HCT116 (cell line): ENCODE data around the gene TMEM125.

Experiments used
- EZH2phosphoT487 ChIP-seq: fragments of 200-600 bp; IDR thresholded peaks from 2 replicates; pipeline ENCODE4 v1.6.1; 2018; ENCODE audit warnings: antibody characterized with exemption, borderline replicate concordance
- POLR2A ChIP-seq: IDR thresholded peaks from 2 replicates; pipeline ENCODE4 v1.7.0; 2011; ENCODE audit warnings: borderline replicate concordance; ENCODE audit not compliant: insufficient read depth, insufficient read length; ENCODE audit errors: extremely low read depth
- POLR2AphosphoS5 ChIP-seq: IDR thresholded peaks from 2 replicates; pipeline ENCODE4 v1.6.1; 2011; ENCODE audit warnings: mild to moderate bottlenecking, low read depth, low read length, moderate library complexity
- TF ChIP-seq, protein P1 (sequence below), 3 experiments: fragments of 200-600 bp in 1 of 3; sonication (generic) in 1 of 3; IDR thresholded peaks in 2 of 3; conservative IDR thresholded peaks in 1 of 3; 2 replicates each; pipeline ENCODE4 v1.5.1; 2012 to 2017; ENCODE audit warnings: low read depth in 2 of 3, low read length in 2 of 3, antibody characterized with exemption in 1 of 3, borderline replicate concordance in 1 of 3, control low read depth in 1 of 3, mild to moderate bottlenecking in 1 of 3, mixed read lengths in 1 of 3, mixed run types in 1 of 3, moderate library complexity in 1 of 3; ENCODE audit not compliant: insufficient read depth in 1 of 3

GRCh38 chr1:43276673-43277072 is 6.9 kb downstream of the TMEM125 start:
- TF ChIP-seq POLR2AphosphoS5 (no peak), POLR2A (no peak), EZH2phosphoT487 (no peak)
- TF ChIP-seq, protein P1, sequence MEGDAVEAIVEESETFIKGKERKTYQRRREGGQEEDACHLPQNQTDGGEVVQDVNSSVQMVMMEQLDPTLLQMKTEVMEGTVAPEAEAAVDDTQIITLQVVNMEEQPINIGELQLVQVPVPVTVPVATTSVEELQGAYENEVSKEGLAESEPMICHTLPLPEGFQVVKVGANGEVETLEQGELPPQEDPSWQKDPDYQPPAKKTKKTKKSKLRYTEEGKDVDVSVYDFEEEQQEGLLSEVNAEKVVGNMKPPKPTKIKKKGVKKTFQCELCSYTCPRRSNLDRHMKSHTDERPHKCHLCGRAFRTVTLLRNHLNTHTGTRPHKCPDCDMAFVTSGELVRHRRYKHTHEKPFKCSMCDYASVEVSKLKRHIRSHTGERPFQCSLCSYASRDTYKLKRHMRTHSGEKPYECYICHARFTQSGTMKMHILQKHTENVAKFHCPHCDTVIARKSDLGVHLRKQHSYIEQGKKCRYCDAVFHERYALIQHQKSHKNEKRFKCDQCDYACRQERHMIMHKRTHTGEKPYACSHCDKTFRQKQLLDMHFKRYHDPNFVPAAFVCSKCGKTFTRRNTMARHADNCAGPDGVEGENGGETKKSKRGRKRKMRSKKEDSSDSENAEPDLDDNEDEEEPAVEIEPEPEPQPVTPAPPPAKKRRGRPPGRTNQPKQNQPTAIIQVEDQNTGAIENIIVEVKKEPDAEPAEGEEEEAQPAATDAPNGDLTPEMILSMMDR (IDR thresholded peaks at IDR 0.05 in 2 of 3, conservative IDR thresholded peaks at IDR 0.05 in 1 of 3; ENCODE audit: borderline replicate concordance in 1 of 3, insufficient read depth in 1 of 3, low read depth in 2 of 3, low read length in 2 of 3): no peak
